GM18870 (cell line): ENCODE measurements around the gene HOXA3.

Experiments used
- ATAC-seq: cut with Tn5 transposase; IDR thresholded peaks from one replicate; pipeline ENCODE4 v1.9.1; 2021; ENCODE audit warnings: moderate library complexity; ENCODE audit not compliant: unreplicated experiment

HOXA3 gene

DNA sequence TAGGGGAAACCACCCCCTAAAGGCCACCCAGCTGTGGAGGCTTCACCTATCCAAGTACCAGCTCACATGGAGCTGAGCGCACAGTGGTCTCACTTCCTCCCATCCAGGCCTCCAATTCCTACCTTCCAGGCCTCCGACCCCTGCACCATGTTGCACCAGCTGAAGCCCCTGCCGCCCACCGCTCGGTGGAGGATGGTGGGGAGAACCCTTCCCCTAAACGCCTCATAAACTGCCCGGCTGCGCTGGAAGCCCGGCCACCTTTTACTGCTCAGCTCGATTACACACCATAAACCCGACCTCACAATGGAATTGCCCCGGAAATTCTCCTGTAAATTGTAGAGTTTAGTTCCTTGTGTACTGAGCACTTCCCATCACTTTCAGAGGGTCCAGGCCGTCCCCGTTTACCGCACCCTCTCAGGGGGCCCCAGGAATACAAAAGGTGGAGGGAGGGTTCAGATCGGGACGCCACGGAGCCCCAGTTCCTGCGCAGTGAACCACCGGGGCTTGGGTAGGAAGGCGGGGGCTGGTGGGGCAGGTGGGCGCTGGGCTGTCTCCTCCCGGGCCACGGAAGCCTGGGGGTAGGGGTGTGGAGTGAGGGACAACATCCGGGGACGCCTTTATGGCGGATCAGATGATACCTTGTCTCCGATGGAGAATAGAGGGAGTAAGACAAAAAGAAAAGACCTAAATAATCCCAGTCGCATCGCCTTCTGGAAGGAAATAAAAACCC is 5.5 kb upstream of the HOXA3 start:
- ATAC-seq: no peak

- no peak for ATAC-seq
These were observed 4.7 kb upstream of the HOXA3 start for GRCh38 chr7:27156916-27157701.

- no peak for ATAC-seq
These were observed 4.1 kb upstream of the HOXA3 start, which contains the start of gene HOXA7 for GRCh38 chr7:27156508-27156898. Gene HOXA7, minus strand, starts transcription at chr7:27156675. Its CDS starts 130 bp downstream, at chr7:27156545.

DNA sequence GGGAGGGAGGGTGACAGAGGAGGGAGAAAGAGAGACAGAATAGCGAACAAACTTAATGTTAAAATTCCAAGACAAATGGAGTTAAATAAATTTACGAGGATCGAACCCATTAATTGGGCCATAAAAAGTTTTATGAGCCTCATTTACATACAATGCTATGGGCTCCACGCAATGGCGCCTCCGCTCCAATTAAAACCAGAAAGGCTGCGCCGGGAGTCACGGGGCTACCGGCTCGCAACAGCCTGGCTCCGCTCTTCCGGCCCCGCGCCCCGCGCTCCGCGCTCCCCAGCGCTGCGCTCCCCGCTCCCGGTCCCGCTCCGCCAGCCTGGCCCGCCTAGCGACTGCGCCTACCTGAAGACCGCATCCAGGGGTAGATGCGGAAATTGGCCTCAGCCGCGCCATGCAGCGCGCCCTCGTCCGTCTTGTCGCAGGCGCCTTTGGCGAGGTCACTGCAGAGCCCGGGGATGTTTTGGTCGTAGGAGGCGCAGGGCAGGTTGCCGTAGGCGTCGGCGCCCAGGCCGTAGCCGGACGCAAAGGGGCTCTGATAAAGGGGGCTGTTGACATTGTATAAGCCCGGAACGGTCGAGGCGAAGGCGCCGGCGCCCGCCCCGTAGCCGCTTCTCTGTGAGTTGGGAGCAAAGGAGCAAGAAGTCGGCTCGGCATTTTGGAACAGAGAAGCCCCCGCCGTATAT is 3.6 kb upstream of the HOXA3 start:
- ATAC-seq: no peak

DNA sequence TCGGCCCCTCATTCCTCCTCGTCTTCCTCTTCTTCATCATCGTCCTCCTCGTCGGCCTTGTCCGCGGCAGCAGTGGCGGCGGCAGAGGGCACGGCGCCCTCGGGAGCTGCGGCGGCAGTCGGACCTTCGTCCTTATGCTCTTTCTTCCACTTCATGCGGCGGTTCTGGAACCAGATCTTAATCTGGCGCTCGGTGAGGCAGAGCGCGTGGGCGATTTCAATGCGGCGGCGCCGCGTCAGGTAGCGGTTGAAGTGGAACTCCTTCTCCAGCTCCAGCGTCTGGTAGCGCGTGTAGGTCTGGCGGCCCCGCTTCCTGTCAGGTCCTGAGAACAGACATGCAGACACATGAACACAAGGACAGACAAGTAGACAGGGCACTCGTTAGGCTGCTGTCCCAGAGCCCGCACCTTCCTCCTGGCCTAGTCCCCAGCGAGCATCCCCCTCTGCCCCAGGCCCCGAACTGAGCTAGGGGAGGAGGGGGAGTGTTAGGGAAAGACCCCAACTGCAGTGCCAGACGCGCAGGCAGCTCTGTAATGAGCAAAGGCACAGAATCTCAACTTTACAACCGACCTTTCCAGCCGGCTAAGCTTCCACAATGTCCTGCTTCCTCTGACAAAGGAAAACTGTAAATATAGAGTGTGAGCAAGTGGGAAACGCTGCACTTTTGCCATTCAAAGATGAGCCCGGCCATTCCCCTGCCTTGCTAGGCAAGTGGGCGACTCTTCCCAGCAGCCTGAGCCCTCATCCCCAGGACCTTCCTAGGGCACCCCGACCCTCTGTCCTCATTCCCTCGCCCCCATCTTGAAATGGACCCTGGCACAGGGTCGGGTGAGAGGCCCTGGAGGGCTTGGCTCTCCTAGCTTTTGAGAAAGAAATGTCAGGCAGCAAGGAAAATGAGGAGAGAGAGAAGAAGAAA is 2.8 kb upstream of the HOXA3 start:
- no peak for ATAC-seq

GRCh38 chr7:27154369-27154768 is 2.0 kb upstream of the HOXA3 start:
- no peak for ATAC-seq

DNA sequence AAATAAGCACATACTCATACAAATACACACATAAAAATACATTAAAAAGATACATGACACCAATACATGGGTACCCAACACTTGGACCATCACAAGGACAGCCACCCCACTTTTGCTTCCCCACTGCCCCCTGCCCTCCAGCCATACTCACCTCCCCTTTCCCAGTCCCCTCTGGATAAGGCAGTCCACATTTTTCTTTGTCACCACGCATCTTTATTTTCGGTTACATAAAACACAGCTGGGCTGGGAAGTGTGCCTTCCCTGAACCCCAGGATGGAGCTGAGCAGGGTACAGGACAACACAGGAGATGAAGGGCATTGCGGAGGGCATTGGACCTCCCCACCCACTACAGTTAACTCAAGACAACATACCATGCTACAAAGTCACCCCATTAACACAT is 1.1 kb upstream of the HOXA3 start:
- no peak for ATAC-seq

- no peak for ATAC-seq
These were observed 546 bp upstream of the HOXA3 start for GRCh38 chr7:27152816-27153442.

- ATAC-seq: no peak
These were observed 947 bp downstream of the HOXA3 start for GRCh38 chr7:27151341-27151930.

DNA sequence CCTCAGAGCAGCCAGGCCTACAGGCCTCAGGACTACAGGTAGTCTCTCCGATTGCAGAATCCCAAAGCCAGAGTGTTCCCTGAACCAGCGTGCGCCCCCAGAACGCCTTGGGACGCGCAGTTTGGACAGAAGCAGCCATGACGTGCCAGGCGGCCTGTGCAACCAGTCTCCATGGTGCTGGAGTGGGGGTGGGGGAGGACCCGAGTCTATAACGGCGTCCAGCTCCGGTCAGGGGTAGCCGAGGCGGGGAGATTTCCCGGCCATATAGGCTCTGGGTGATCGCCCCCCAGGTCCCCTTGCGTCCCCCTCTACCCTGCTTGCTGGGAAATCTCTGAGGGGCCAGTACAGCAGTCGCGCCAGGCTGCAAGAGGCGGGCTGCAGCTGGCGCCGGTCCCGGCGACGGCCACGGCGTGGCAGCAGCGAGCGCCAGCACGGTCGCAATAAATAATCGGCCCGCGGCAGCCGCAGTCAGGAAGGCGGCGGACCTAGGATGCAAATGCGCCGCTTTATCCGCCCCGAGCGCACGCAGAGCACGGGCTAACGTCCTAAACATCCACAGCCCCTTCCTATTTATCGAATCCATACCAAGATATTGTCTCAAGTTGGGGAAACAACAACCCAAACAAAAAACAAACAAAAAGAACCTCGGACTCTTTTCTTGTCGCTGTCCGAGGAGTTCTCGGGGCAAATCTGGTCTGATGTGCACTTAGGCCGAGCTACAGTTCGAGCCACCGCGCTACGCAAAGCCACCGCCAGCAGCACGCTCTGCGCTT is 1.6 kb downstream of the HOXA3 start:
- peak; percentile 58 for ATAC-seq

- ATAC-seq: no peak
These were observed 2.4 kb downstream of the HOXA3 start for GRCh38 chr7:27149842-27150567.

DNA sequence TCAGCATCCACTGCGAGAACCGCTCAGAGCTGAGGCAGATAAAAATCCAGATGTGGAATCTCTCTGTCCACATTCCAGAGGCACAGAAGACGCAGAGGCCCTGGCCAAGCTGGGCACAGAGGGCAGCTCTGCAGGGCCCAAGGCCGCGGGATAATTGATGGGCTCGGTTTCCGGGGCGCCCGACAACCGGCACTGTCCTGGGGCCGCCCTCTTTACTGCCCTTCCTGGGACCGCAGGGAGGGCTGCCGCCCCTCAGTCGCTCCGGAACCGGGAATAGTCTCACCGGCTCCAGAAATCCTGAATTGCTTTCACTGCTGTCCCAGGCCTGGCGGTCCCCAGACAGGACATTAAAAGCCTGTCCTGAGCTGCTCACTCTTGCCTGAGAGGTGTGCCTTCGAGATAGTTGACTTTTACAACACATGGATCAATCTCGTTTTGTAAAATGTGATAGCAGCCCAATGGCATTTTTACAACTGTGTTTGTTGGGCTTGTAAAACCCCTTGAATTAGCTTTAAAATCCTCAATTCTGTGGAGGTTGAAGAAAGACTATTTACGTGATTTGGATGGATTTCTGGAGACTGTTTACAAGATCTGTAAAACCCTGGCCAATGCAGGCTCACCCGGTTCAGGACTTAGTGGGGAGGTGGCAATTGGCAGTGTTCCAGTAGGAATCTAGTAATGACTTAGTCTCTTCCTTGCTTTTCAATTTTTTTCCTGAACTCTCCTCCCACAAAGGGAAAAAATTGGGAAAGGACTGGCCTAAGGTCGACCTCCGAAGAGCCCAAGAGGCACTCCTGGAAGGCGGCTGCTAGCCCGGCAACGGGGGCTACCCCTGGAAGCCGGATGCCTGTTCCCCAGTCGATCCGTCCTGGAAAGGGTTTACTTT is 3.4 kb downstream of the HOXA3 start:
- ATAC-seq: no peak

DNA sequence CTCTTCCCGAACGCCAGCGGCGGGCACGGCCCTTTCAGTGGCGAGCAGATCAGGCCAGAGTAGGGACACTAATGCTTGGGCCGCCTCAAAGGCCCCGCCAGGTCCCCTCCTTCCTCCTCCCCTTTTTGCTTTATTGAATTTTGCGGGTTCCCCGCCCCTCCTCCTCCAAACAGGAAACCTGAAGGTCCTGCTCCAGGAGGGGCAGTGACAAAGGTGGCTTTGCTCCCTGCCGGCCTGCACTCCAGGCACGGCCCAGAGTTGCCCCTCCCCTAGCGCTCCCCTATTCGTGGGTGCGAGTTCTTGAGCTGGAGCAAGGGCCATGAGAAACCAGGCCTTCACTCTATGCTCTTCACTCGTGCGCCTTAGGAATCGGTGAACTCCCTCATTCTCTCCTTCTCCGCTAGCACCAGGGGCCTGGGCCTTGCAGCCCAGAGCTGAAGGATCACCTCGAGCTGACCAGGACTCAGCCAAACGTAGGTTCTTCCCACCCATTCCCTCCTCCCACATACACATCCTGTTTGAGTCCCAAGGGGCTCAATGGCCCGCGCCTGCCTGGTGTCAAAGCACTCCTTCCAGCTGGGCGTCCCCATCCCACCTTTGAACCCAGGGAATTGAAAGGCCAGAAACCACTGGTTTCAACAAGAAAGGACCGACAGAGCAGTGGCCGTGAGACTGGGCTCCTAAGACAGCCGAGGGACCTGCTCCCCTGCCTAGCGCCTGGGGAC is 4.2 kb downstream of the HOXA3 start:
- ATAC-seq: no peak

- ATAC-seq: no peak
These were observed 5.0 kb downstream of the HOXA3 start, which contains the start of gene HOXA6 for GRCh38 chr7:27147199-27148030. Gene HOXA6, minus strand, starts transcription at chr7:27147774. Its CDS starts 25 bp downstream, at chr7:27147749.

DNA sequence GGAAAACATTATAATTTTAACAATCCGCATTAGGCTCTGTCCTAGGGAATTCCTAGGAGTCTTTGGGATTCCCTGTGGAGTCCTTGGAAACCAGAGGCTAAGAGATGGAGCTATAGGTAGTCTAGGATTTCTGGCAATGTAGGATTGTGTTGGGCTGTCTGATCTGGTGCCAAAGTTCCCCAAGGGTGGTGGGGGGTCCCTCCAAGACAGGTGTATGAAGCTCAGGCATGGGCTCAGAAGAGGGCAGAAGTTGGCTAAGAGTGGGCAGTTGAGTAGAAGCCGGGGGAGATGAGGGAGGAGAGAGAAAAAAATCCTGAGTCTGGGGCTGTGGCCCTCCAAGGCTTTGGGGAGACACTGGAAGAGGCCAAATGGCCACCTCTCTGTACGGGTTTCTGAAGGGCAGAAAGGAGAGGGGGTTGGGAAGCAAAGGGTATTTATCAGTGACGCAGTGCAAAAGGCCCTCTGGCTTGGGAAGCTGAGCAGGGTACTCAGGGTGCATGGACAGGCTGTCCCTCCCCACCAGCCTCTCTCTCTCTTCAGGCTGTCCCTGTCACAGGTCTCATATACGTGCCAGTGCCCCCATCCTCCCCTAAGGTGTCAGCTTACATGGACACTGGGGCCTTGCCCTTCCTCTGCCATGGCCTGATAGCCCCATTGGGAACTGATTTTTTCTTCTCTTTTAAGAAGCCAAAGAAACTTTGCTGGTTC is 5.7 kb downstream of the HOXA3 start:
- ATAC-seq: no peak
